GM12873 (cell line): ENCODE results near the gene ZKSCAN5.

Experiments
- TF ChIP-seq, protein P1 (sequence below): IDR thresholded peaks from 2 replicates; pipeline ENCODE4 v1.5.1; 2012; ENCODE audit warnings: low read depth, mild to moderate bottlenecking, moderate library complexity, low read length, control low read depth; ENCODE audit not compliant: insufficient read depth; ENCODE audit errors: missing control alignments

Gene ZKSCAN5

DNA sequence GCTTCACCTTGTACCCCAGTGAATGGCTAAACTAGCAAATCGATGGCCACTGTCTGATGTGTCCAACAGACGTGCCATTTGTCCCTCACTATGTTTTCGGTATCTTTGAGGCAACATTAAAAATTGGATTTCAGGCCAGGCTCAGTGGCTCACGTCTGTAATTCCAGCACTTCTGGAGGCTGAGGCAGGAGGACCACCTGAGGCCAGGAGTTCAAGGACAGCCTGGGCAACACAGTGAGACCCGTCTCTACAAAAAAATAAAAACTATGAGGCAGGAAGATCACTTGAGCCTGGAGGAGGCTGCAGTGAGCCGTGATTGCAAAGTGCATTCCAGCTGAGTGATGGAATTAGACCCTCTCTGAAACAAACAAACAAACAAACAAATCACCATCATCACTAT lies 39.5 kb downstream of the ZKSCAN5 start:
- TF ChIP-seq, protein P1, sequence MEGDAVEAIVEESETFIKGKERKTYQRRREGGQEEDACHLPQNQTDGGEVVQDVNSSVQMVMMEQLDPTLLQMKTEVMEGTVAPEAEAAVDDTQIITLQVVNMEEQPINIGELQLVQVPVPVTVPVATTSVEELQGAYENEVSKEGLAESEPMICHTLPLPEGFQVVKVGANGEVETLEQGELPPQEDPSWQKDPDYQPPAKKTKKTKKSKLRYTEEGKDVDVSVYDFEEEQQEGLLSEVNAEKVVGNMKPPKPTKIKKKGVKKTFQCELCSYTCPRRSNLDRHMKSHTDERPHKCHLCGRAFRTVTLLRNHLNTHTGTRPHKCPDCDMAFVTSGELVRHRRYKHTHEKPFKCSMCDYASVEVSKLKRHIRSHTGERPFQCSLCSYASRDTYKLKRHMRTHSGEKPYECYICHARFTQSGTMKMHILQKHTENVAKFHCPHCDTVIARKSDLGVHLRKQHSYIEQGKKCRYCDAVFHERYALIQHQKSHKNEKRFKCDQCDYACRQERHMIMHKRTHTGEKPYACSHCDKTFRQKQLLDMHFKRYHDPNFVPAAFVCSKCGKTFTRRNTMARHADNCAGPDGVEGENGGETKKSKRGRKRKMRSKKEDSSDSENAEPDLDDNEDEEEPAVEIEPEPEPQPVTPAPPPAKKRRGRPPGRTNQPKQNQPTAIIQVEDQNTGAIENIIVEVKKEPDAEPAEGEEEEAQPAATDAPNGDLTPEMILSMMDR: no peak

GRCh38 chr7:99551334-99551733 lies 46.9 kb downstream of the ZKSCAN5 start:
- TF ChIP-seq, protein P1: no peak

DNA sequence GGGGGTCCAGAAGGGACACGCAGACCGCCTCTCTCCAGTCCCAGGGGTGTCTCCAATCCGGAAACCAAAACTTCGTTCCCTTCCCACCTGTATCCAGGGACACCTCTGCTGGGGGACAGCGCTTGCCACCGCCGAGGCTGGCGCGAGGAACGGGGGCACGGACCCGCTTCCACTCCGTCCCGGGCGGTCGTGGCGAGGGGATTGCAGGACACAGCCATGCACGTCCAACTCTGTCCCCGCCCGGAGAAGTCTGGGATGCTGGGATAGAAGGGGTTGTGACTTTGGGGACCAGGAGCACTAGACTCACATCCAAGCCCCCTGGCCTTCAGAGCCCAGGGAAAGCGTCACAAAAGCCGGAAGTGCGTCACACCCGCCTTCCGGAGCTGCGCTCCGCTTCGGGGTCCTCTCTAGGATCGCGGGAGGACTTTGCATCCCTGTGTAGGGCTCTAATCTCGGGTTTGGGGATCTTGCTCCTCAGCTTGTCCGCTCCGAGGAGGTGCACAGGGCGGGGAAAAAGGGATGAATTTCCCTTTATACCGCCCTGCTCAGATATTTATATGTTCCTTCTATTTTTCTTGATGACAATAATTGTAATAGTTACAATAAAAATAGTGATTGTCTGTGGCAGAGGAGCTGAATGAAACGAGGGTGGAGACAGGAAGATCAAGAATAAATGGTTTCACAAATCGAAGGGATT lies 47.5 kb downstream of the ZKSCAN5 start, which contains the start of gene FAM200A:
Gene FAM200A (minus strand): TSS at position 348 of the 697 bp plus-strand sequence. CDS start 3,707 bp downstream, outside the sequence.
- TF ChIP-seq, protein P1: no peak

DNA sequence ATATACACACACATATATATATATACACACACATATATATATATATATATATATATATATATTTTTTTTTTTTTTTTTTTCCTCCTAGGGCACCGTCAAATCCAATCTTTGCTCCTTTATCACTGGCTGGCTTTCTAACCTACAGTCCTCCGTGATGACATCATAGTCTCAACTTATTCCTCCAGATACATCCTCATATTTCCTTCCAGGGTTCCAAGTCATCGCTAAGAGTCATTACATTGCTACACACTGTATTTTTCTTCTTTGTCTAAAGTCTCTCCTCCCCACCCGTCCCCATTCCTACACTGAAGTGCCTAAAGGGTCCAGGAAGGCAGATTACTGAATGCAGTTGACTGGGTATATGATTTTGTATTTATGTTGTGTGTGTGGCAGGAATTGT lies 48.6 kb downstream of the ZKSCAN5 start:
- TF ChIP-seq, protein P1: no peak

DNA sequence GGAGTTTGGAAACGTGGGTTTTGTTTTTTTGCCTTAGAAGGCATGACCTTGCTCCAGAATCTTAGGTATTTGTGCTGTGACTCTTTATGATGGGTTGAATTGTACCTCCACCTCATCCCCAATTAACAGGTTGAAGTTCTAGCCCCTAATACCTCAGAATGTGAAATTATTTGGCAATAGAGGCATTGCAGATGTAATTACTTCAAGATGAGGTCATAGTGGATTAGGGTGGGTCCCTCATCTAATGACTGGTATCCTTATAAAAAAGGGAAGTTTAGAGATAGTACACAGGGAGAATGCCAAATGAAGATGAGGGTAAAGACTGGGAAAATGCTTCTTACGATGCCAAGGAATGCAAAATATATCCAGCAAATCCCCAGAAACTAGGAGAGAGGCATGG lies 50.5 kb downstream of the ZKSCAN5 start:
- TF ChIP-seq, protein P1: no peak

GRCh38 chr7:99557196-99557607 lies 52.7 kb downstream of the ZKSCAN5 start:
- TF ChIP-seq, protein P1: no peak

GRCh38 chr7:99557940-99558305 lies 53.5 kb downstream of the ZKSCAN5 start:
- TF ChIP-seq, protein P1: no peak
